Thoracic aorta (tissue), 2 donors: ENCODE data around the gene ABCG5. TPM values are rescaled to one million over a fixed set of nuclear protein-coding genes. Genes with fewer than 3 reads are reported as not detected.
A peak's percentile ranks its signal among the peaks of the same experiment; 100 is the strongest.

ENCODE experiments used
- ATAC-seq: fragments of 150-250 bp; one replicate; pipeline ENCODE4 v1.8.0; 2017; ENCODE audit warnings: low read depth; ENCODE audit not compliant: insufficient number of reproducible peaks, low FRiP score
- DNase-seq: peaks from one replicate; pipeline ENCODE4 v3.0.0-alpha.2; 2020; ENCODE audit warnings: low spot score
- H3K27ac ChIP-seq, 2 donors: fragments of 200-600 bp; sonication (generic); 1 replicate in 1 of 2; 2 replicates in 1 of 2; pipeline ENCODE4 v1.5.1; 2016; ENCODE audit warnings: mild to moderate bottlenecking in 2 of 2, moderate library complexity in 2 of 2
- H3K27me3 ChIP-seq: fragments of 200-600 bp; sonication (generic); replicated peaks from 2 replicates; pipeline ENCODE4 v1.6.0; 2016; ENCODE audit warnings: mild to moderate bottlenecking; ENCODE audit not compliant: insufficient read depth
- H3K36me3 ChIP-seq: fragments of 200-600 bp; sonication (generic); one replicate; pipeline ENCODE4 v1.5.1; 2016
- H3K4me1 ChIP-seq, 2 donors: fragments of 200-600 bp; sonication (generic); 1 replicate in 1 of 2; 2 replicates in 1 of 2; pipeline versions ENCODE4 v1.5.1 to v1.6.0; 2016; ENCODE audit warnings: low read depth in 2 of 2, mild to moderate bottlenecking in 1 of 2; ENCODE audit not compliant: control insufficient read depth in 1 of 2
- H3K4me3 ChIP-seq: fragments of 200-600 bp; sonication (generic); 2 replicates; pipeline ENCODE4 v1.5.1; 2016; ENCODE audit warnings: mild to moderate bottlenecking
- H3K9me3 ChIP-seq: fragments of 200-600 bp; sonication (generic); 2 replicates; pipeline ENCODE4 v1.5.1; 2016
- total RNA-seq, 2 donors: library from RNA; depleted of rRNA; stranded (reverse); fragments of >200 nt; gene quantifications; one replicate each; pipeline versions ENCODE4 v1.1.0 to v1.2.3, GENCODE V29; 2016
- TF ChIP-seq, protein P1 (sequence below): fragments of 200-600 bp; sonication (generic); IDR thresholded peaks from one replicate; pipeline ENCODE4 v1.5.1; 2019; ENCODE audit warnings: antibody characterized with exemption

Gene ABCG5
- total RNA-seq, 2 donors from 2014 or later: not detected

DNA sequence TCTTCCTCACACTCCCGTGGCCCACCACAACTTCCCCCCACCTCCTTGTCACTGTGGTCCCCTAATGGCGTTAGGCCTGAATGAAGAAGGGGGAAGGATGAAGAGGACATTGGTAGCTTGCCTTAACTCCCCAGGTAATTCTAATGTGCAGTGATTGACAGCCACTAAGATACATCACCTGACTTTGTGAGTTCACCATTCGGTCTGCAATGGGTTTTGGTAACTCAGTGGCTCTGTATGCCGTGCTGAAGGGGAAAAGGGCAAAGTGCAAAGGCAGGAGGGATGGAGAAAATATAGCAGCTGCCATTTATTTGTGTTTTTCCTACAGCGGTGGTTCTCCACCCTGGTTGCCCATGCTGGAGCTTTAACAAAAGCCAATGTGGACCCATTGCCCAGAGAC lies 42.3 kb upstream of the ABCG5 start:
- Histone ChIP-seq H3K4me1 (no peaks in the 10 kb centered on the region), H3K36me3 (no peaks in the 10 kb centered on the region), H3K4me3 (no peak overlapping the region), H3K9me3 (no peaks in the 10 kb centered on the region), H3K27me3 (no peaks in the 10 kb centered on the region), H3K27ac (no peak overlapping the region)
- DNase-seq (no peak), ATAC-seq (no peak)
- TF ChIP-seq, protein P1, sequence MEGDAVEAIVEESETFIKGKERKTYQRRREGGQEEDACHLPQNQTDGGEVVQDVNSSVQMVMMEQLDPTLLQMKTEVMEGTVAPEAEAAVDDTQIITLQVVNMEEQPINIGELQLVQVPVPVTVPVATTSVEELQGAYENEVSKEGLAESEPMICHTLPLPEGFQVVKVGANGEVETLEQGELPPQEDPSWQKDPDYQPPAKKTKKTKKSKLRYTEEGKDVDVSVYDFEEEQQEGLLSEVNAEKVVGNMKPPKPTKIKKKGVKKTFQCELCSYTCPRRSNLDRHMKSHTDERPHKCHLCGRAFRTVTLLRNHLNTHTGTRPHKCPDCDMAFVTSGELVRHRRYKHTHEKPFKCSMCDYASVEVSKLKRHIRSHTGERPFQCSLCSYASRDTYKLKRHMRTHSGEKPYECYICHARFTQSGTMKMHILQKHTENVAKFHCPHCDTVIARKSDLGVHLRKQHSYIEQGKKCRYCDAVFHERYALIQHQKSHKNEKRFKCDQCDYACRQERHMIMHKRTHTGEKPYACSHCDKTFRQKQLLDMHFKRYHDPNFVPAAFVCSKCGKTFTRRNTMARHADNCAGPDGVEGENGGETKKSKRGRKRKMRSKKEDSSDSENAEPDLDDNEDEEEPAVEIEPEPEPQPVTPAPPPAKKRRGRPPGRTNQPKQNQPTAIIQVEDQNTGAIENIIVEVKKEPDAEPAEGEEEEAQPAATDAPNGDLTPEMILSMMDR: no peak

DNA sequence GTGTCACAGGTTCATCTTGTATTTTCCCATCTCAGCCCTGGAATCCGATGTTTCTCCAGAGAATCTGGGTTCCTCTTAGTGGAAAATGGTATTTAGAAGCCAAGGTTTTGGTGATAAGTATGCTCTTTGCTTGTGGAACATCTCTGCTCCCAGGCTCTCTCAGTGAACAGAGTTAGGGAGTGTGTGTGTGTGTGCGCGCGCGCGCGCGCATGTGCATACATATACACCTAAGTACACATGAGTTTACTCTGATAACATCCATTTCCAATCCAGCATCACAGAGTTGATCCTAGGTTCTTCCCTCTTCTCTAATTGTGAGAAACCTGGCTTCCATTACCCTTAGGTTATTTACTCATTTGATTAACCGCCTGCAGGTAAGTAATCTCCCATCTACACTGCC lies 41.8 kb upstream of the ABCG5 start:
- ATAC-seq: no peak
- H3K4me3 ChIP-seq: no peak overlapping the region
- H3K9me3 ChIP-seq: no peaks in the 10 kb centered on the region
- no peak overlapping the region for H3K27ac ChIP-seq
- H3K36me3 ChIP-seq: no peaks in the 10 kb centered on the region
- H3K4me1 ChIP-seq: no peaks in the 10 kb centered on the region
- H3K27me3 ChIP-seq: no peaks in the 10 kb centered on the region
- DNase-seq: no peak
- TF ChIP-seq, protein P1: no peak

GRCh38 chr2:43879261-43879660 lies 40.6 kb upstream of the ABCG5 start:
- H3K4me3 ChIP-seq: no peak overlapping the region
- H3K27ac ChIP-seq: no peak overlapping the region
- H3K4me1 ChIP-seq: no peaks in the 10 kb centered on the region
- ATAC-seq (no peak), DNase-seq (no peak)
- no peaks in the 10 kb centered on the region for H3K27me3 ChIP-seq
- H3K9me3 ChIP-seq: no peaks in the 10 kb centered on the region
- TF ChIP-seq, protein P1: no peak
- no peaks in the 10 kb centered on the region for H3K36me3 ChIP-seq

DNA sequence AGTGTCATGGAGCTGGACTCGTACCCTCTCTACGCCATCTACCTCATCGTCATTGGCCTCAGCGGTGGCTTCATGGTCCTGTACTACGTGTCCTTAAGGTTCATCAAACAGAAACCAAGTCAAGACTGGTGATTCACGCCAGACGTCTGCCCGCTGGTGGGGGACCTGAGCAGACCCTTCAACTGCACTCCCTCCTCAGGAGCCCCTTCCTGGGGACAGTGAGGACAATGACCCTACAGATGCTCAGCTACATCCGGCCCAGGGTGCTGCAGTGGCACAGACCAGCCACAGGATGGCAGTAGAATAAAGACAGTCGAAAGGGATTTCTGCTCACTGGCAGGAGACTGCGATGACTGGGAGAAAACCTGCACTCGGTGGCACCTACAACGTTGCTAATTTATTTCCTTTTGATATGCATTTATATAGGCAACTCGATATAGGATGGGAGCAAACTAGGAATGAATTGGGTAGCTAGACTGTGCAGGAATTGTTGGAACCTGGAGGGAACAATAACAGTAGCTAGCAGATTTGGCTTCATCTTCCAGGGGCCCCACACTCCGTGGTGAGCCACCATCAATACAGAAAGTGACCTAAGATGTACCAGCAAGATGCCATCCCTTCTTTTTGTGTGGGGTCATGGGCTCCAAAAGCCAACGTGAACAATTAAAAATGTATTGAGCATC lies 39.3 kb upstream of the ABCG5 start:
- Histone ChIP-seq H3K27me3 (no peaks in the 10 kb centered on the region), H3K4me3 (no peak overlapping the region), H3K27ac (no peak overlapping the region), H3K4me1 (no peaks in the 10 kb centered on the region), H3K36me3 (no peaks in the 10 kb centered on the region), H3K9me3 (no peaks in the 10 kb centered on the region)
- ATAC-seq (peak; percentile 62), DNase-seq (no peak)
- TF ChIP-seq, protein P1: peak; percentile 89

DNA sequence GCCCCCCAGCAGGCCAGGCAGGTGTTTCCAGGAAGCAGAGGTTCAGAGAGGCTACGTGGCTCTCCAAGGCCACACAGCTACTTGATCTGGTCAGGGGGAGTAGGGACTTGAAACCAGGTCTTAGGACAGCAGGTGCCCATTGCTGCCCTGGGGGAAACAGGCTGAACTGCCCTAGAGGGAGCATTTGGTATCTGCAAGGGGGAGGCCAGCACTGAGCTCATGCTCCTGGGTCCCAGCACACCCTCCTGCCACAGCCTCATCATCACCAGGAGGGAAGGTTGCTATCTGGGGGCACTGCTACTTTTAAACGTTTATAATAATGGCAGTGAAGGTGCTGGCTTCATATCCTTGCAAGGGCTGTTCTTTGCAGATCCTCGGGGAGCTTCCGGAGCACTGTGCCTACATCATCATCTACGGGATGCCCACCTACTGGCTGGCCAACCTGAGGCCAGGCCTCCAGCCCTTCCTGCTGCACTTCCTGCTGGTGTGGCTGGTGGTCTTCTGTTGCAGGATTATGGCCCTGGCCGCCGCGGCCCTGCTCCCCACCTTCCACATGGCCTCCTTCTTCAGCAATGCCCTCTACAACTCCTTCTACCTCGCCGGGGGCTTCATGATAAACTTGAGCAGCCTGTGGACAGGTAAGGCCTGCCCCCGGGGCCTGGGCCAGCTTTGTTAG lies 36.3 kb upstream of the ABCG5 start:
- no peak for DNase-seq
- no peak overlapping the region for H3K27ac ChIP-seq
- ATAC-seq: no peak
- no peaks in the 10 kb centered on the region for H3K4me1 ChIP-seq
- H3K27me3 ChIP-seq: no peaks in the 10 kb centered on the region
- no peaks in the 10 kb centered on the region for H3K36me3 ChIP-seq
- TF ChIP-seq, protein P1: no peak
- H3K4me3 ChIP-seq: no peak overlapping the region
- H3K9me3 ChIP-seq: no peaks in the 10 kb centered on the region
